HG03460 (cell line): ENCODE data around the gene CAPG.
"Not testable (repeated sequence)": the region's sequence is repeated elsewhere in the genome, so short reads cannot be mapped to it uniquely, and the experiment has no call there.

ENCODE experiments used
- ATAC-seq: cut with Tn5 transposase; IDR thresholded peaks from one replicate; pipeline ENCODE4 v1.9.1; 2021; ENCODE audit not compliant: unreplicated experiment

Gene CAPG

GRCh38 chr2:85409845-85410583, at the start of gene CAPG:
TSS of gene CAPG (minus strand) at chr2:85410366. CDS start at chr2:85402145, 8,221 bp downstream.
- ATAC-seq = peak; percentile 53

- no peak for ATAC-seq
Measured at GRCh38 chr2:85459771-85460170, 49.6 kb upstream of the CAPG start.

GRCh38 chr2:85458601-85459563, 48.7 kb upstream of the CAPG start:
- ATAC-seq = no peak

- ATAC-seq = no peak
Measured at GRCh38 chr2:85457877-85458316, 47.7 kb upstream of the CAPG start.

GRCh38 chr2:85457043-85457442, 46.9 kb upstream of the CAPG start:
- ATAC-seq = no peak

- ATAC-seq = no peak
Measured at GRCh38 chr2:85455552-85456090, 45.5 kb upstream of the CAPG start.

GRCh38 chr2:85453571-85453970, 43.4 kb upstream of the CAPG start:
- ATAC-seq = no peak

- ATAC-seq = no peak
Measured at GRCh38 chr2:85452237-85452636, 42.1 kb upstream of the CAPG start.

- no peak for ATAC-seq
Measured at GRCh38 chr2:85449214-85449588, 39.0 kb upstream of the CAPG start.

- no peak for ATAC-seq
Measured at GRCh38 chr2:85448461-85449213, 38.5 kb upstream of the CAPG start.

- no peak for ATAC-seq
Measured at GRCh38 chr2:85447222-85447585, 37.0 kb upstream of the CAPG start.

- ATAC-seq = no peak
Measured at GRCh38 chr2:85446296-85447221, 36.4 kb upstream of the CAPG start.

- no peak for ATAC-seq
Measured at GRCh38 chr2:85445316-85446295, 35.4 kb upstream of the CAPG start.

- no peak for ATAC-seq
Measured at GRCh38 chr2:85444629-85445172, 34.5 kb upstream of the CAPG start.

- no peak for ATAC-seq
Measured at GRCh38 chr2:85441864-85442263, 31.7 kb upstream of the CAPG start.

GRCh38 chr2:85440729-85441128, 30.6 kb upstream of the CAPG start:
- ATAC-seq = no peak

GRCh38 chr2:85439986-85440385, 29.8 kb upstream of the CAPG start:
- no peak for ATAC-seq

- ATAC-seq = not testable (repeated sequence)
Measured at GRCh38 chr2:85439569-85439968, 29.4 kb upstream of the CAPG start.
